Mesenteric fat pad (tissue), 1 donor: Measurements from ENCODE around the gene EYA3. TPM values are rescaled to one million over a fixed set of nuclear protein-coding genes. Genes with fewer than 3 reads are reported as not detected.

Experiments
- DNase-seq: peaks from one replicate; pipeline ENCODE4 v3.0.0-alpha.2; 2020; ENCODE audit warnings: low spot score
- long read RNA-seq: library from polyadenylated mRNA; unstranded; transcript quantifications from one replicate; pipeline ENCODE4 v2.0.0, GENCODE V29; 2020
- total RNA-seq: library from RNA; stranded (reverse); fragmentation: NEBNext Ultra II Directional; extraction: Animal tissue kit (Norgen Biotek cat#: 25700); gene quantifications from one replicate; pipeline ENCODE4 v1.2.1, GENCODE V29; 2021
- donor health status: DM: yes; HTN: yes; CAD: no.

The EYA3 gene, protein sequence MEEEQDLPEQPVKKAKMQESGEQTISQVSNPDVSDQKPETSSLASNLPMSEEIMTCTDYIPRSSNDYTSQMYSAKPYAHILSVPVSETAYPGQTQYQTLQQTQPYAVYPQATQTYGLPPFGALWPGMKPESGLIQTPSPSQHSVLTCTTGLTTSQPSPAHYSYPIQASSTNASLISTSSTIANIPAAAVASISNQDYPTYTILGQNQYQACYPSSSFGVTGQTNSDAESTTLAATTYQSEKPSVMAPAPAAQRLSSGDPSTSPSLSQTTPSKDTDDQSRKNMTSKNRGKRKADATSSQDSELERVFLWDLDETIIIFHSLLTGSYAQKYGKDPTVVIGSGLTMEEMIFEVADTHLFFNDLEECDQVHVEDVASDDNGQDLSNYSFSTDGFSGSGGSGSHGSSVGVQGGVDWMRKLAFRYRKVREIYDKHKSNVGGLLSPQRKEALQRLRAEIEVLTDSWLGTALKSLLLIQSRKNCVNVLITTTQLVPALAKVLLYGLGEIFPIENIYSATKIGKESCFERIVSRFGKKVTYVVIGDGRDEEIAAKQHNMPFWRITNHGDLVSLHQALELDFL
- 15.3 TPM for total RNA-seq
- long read RNA-seq, full-length matches to known transcripts = 3 of 13 reads
- long read RNA-seq, partial matches to known transcripts = 5 of 13 reads
- long read RNA-seq, other reads (novel, unspliced or antisense) = 5 of 13 reads

- DNase-seq = peak; percentile 99
These were observed at the start of gene EYA3 for GRCh38 chr1:28088168-28088961. Gene EYA3 (minus strand): TSS chr1:28088610. CDS start chr1:28058026, 30,584 bp downstream.

DNA sequence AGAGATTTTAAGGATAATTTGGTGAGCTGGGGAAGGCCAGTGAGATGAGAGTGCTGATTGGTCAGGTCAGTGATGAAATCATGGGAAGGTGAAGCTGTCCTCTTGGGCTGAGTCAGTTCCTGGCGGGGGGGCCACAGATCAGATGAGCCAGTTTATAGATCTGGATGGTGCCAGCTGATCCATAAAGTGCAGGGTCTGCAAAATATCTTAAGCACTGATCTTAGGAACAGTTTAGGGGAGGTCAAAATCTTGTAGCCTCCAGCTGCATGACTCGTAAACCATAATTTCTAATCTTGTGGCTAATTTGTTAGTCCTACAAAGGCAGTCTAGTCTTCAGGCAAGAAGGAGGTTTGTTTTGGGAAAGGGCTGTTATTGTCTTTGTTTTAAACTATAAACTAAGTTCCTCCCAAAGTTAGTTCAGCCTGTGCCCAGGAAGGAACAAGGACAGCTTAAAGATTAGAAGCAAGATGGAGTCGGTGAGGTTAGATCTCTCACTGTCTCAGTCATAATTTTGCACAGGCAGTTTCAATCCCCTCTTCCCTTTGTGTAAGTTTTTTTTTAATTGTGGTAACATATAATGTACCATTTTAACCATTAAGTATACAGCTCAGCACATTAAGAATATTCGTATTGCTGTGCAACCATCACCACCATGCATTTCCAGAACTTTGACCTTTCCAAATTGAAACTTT lies 48.7 kb upstream of the EYA3 start:
- DNase-seq = no peak

DNA sequence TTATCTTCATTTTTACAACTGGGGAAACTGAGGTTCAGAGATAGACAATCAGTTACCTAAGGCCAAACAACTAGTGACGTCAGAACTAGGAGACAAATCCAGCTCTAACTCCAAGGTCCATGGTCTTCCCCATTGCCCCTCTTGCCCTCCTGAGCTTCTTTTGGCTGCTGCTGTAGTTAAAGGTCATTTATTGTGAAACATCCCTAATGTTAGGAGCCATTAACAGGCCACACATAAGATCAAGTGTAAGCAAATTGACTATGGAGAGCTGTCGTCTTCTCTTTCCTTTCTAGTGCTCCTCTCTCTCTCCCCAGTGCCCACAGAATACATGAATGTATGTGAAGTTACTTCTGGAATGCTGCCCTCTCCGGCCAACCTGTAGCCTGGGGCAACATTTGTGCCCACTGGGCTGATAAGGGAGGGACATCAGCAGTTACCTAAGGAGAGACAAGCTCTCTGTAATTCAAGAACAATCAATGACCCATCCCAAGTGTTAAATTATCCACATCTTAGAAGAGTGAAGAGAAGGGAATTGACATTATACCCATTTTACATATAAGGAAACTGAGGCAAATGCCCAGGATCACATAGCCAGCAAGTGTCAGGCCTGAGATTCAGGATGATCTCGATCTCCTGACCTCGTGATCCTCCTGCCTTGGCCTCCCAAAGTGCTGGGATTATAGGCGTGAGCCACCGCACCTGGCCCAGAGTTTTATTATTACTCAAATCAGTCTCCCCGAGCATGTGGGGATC lies 47.9 kb upstream of the EYA3 start:
- DNase-seq = no peak

- DNase-seq = no peak
These were observed 47.2 kb upstream of the EYA3 start for GRCh38 chr1:28135371-28136168.

- DNase-seq = no peak
These were observed 46.3 kb upstream of the EYA3 start for GRCh38 chr1:28134651-28135207.

DNA sequence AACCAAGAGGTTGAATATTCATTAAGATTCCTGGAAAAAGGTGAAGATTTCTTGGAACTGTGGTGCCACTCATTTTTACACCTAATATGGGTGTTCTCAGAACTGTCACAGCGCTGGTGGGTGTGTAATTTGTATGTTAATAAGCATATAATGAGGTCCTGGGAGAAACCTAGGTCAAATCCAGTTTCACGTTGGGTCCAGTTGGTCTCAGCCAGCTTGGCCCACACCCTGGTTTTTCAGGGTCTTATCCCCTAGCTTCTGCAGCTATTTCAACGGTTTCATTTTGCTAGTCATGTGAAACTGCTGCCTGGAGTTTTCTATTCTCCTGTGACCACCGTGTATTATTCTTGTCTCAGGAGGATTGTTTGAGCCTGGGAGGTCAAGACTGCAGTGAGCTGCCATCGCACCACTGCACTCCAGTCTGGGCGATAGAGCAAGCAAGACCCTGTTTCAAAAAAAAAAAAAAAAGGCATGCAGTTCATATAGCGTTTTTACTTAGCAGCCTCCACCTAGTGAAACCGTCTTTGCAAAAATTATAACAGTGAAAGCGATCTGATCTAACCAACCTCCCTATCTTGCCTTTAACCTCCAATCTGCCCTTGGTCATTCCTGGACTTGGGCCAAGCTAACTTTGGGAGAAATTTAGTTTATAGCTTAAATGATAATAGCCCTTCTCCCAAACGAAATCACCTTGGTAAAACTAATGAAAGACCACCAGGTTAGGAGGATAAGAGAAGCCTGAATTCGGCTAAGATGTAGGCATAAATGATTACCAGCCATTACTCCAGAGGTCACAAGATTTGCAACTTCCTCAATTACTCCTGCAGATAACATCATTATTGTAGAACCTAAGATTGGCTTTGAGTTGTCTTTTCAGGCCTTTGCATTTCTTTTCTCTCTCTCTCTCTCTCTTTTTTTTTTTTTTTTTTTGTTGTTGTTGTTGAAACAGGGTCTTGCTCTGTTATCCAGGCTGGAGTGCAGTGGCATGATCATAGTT lies 44.1 kb upstream of the EYA3 start:
- DNase-seq = no peak

- no peak for DNase-seq
These were observed 42.5 kb upstream of the EYA3 start for GRCh38 chr1:28130901-28131300.

DNA sequence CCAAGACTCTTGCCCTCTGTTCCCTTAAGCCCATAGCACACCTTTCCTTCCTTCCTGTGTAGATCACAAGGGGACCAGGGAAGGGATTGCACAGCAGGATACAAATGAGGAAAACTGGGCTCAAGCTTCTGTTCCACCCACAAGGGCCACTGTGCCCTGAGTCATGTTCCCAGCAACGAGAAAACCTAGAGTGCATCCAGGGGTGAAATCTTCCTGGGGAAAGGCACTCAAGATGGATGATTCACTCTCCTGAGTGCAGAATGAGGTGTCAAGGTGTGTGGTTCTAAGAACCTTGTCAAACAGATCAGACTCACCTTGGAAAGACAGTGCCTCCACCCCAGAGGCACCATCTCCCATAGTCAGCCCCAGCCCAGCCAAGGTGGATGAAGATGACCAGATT lies 40.7 kb upstream of the EYA3 start:
- DNase-seq = no peak

- DNase-seq = no peak
These were observed 39.3 kb upstream of the EYA3 start for GRCh38 chr1:28127617-28128257.

DNA sequence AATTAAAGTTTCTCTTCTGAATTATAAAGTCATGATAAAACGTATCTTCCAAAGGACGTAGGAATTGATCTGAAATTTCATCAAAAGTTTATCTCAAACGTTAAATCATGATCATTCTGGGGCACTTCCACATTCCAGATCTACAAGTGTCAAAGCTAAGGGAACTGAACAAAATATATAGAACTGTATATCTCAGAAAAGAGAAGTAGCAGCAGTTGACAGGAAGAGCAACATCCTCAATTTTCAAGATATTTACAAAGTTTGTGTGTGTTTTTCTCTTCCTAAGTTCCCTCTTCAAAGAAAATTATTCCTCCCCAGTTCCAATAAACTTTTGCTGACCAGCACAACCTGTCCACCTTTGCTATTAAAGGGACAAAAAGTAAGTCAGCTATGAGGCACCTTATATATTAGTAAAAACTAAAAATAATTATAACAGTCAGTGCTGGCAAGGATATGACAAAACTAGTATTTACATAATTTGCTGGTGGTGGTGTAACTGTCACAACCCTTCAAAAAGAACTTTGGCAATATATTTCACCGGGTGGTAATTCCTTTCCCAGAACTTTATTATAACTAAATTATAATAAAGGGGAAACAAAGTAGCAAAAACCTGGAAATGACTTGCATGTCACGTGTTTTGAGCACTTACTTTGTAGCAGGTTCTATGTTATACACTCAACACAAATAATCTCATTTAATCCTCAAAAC lies 38.5 kb upstream of the EYA3 start:
- no peak for DNase-seq

DNA sequence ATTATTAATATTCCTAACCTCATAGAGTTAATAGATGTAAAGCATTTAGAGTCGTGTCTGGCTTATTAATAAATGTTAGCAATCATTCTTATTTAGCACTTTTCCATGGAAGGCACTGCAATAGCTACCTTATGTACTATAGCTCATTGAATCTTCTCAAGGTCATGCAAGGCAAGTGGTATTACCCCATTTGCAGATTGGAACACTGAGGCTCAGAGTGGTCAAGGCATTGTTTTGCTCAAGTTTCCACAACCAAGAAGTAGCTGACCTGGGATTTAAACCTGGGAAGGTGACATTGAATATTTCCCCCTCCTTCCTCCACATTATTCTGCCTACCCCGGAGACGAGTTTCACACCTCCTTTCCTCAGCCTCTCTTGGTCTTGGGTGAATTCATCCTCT lies 37.8 kb upstream of the EYA3 start:
- no peak for DNase-seq

DNA sequence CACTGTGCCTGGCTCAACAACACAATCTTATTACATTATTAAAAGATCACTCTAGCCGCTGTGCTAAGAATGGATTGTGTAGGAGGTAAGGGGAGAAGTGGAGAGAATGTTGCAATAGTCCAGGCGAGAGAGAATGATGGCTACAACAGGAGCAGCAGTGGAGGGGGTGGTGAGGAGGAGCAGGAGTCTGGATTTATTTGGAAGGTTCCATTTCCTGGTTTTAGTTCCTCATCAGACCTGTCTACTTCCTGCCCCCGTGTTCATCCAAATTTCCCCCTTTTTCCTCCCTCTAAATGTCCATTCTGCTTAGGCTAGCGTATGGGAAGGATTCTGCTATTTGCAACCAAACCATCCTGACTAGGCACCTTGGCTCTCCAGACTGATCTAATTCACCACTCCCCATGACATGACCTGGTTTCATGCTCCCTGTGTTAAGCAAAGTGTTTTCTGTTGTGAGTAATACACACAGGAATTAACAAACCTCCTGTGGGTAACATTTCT lies 35.1 kb upstream of the EYA3 start:
- DNase-seq = no peak

DNA sequence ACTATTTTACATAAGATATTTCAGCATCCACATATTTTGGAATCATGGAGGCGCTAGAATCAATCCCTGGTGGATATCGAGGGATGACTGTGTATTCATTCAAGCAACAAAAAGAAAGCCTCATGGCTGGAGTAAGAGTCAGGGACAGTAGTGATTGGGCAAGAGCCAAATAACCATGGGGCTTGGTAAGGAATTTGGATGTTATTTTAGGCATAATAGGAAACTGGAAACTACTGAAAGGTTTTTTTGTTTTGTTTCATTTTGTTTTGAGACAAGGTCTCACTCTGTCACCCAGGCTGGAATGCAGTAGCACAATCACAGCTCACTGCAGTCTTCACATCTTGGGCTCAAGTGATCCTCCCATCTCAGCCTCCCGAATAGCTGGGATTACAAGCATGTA lies 33.8 kb upstream of the EYA3 start:
- DNase-seq = no peak

- no peak for DNase-seq
These were observed 31.1 kb upstream of the EYA3 start for GRCh38 chr1:28119556-28119955.

- no peak for DNase-seq
These were observed 30.4 kb upstream of the EYA3 start for GRCh38 chr1:28118640-28119307.

GRCh38 chr1:28115267-28115666 lies 26.9 kb upstream of the EYA3 start:
- no peak for DNase-seq
